Breast epithelium (tissue), 4 donors: ENCODE measurements around the gene ZC3H12D. TPM values are rescaled to one million over a fixed set of nuclear protein-coding genes. Genes with fewer than 3 reads are reported as not detected.

Experiments used
- DNase-seq, 2 donors: peaks; one replicate each; pipeline ENCODE4 v3.0.0-alpha.2; 2019; ENCODE audit warnings: low spot score in 2 of 2
- H3K27ac ChIP-seq, 2 donors: fragments of 200-600 bp; sonication (generic) in 1 of 2; one replicate each; pipeline ENCODE4 v1.5.1; 2016 to 2019; ENCODE audit warnings: mild to moderate bottlenecking in 1 of 2
- H3K27me3 ChIP-seq, 2 donors: fragments of 200-600 bp; sonication (generic) in 1 of 2; one replicate each; pipeline versions ENCODE4 v1.5.1 to v1.6.0; 2017 to 2019; ENCODE audit warnings: control low read depth in 1 of 2, mild to moderate bottlenecking in 1 of 2
- H3K36me3 ChIP-seq: fragments of 200-600 bp; one replicate; pipeline ENCODE4 v1.5.1; 2019
- H3K4me1 ChIP-seq, 2 donors: fragments of 200-600 bp; sonication (generic); one replicate each; pipeline ENCODE4 v1.5.1; 2016 to 2019; ENCODE audit warnings: control low read depth in 1 of 2
- H3K4me3 ChIP-seq, 3 donors: fragments of 200-600 bp; sonication (generic); 1 replicate in 2 of 3; 2 replicates in 1 of 3; pipeline ENCODE4 v1.5.1; 2016 to 2019; ENCODE audit warnings: mild to moderate bottlenecking in 3 of 3, moderate library complexity in 2 of 3
- H3K9me3 ChIP-seq, 2 donors: fragments of 200-600 bp; sonication (generic) in 1 of 2; one replicate each; pipeline ENCODE4 v1.5.1; 2016 to 2019; ENCODE audit warnings: control low read depth in 1 of 2
- POLR2A ChIP-seq: fragments of 450-650 bp; IDR thresholded peaks from one replicate; pipeline ENCODE4 v1.6.1; 2016; ENCODE audit warnings: antibody characterized with exemption, mild to moderate bottlenecking, moderate library complexity
- POLR2AphosphoS5 ChIP-seq, 3 donors: sonication (generic); formaldehyde crosslinking; IDR thresholded peaks; one replicate each; pipeline ENCODE4 v1.6.1; 2017; ENCODE audit warnings: antibody characterized with exemption in 3 of 3
- intact Hi-C: fragments of 100-400 bp; cut with DNase I; formaldehyde crosslinking; loops from one replicate; pipeline ENCODE4 v1.15.1; 2023; ENCODE audit warnings: low total_unique reads
- total RNA-seq, 3 donors: library from RNA; depleted of rRNA; stranded (reverse); fragments of >200 nt; gene quantifications; one replicate each; pipeline ENCODE4 v1.1.0, GENCODE V29; 2016
- TF ChIP-seq, protein P1 (sequence below), 3 donors: fragments of 450-650 bp; IDR thresholded peaks; one replicate each; pipeline ENCODE4 v1.5.1; 2016 to 2017; ENCODE audit warnings: antibody characterized with exemption in 3 of 3, mild to moderate bottlenecking in 3 of 3, moderate library complexity in 3 of 3

ZC3H12D gene
- total RNA-seq, 3 donors from 2014 or later: 2.3 to 6.4 (median 3.8) TPM

DNA sequence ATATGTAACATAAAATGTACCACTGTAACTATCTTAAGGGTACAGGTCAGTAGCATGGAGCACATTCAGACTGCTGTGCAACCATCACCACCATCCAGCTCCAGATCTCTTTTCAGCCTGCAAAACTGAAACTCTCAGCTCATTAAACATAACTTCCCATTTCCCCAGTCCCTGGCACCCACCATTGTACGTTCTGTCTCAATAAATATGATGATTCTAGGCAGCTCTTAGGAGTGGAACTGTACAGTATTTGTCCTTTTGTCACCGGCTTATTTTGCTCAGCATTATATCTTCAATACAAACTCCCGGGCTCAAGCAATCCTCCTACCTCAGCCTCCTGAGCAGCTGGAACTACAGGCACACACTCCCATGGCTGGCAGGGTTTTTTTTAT lies 1.5 kb downstream of the ZC3H12D start:
- Histone ChIP-seq H3K27me3 (no peaks in the 10 kb centered on the region), H3K4me3 (no peak overlapping the region), H3K27ac (no peak overlapping the region), H3K9me3 (no peaks in the 10 kb centered on the region), H3K36me3 (no peaks in the 10 kb centered on the region), H3K4me1 (peaks cover 0 to 5% of the 10 kb centered on the region in 2 donors)
- no peak for TF ChIP-seq POLR2AphosphoS5 (IDR thresholded peaks at IDR 0.05)
- TF ChIP-seq, protein P1, sequence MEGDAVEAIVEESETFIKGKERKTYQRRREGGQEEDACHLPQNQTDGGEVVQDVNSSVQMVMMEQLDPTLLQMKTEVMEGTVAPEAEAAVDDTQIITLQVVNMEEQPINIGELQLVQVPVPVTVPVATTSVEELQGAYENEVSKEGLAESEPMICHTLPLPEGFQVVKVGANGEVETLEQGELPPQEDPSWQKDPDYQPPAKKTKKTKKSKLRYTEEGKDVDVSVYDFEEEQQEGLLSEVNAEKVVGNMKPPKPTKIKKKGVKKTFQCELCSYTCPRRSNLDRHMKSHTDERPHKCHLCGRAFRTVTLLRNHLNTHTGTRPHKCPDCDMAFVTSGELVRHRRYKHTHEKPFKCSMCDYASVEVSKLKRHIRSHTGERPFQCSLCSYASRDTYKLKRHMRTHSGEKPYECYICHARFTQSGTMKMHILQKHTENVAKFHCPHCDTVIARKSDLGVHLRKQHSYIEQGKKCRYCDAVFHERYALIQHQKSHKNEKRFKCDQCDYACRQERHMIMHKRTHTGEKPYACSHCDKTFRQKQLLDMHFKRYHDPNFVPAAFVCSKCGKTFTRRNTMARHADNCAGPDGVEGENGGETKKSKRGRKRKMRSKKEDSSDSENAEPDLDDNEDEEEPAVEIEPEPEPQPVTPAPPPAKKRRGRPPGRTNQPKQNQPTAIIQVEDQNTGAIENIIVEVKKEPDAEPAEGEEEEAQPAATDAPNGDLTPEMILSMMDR (IDR thresholded peaks at IDR 0.05): no peak
- no peak for TF ChIP-seq POLR2A
- intact Hi-C loops: no loop called here
- no peak for DNase-seq

DNA sequence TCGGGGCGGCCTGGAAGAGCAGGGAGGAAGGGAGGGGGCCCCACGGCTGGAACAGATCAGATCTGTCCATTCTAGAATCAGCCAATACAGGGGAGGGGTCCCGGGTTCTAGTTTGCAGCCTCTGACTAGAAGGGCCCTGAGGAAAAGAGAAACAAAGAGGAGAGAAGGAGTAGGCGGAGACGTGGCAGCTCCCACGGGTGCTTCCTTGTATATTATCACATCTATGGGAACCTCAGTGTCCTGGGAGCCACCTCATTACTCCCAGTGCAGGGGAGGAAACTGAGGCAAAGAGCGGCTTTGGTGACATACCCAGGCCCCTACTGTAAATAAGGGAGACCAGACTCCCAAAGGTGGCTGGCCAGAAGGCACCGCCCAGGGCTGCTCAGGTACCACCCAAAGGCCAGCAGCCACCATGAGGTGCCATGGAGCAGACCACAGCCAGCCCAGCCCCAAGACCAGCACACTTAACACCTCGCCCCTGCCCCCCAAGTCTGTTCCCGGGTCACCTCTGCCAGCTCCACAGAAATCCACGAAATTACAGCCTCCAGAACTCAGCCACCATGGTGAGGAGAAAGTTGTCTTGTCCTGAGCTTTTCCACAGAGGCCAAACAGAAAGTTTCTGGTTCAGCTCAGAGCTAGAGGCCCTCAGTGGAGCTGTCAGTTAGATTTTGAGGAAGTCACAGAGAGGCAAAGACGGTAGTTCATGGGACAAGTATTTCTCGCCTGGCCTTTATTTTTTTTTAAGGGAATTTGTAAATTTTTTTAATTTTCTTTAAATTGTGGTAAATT lies 2.1 kb downstream of the ZC3H12D start:
- intact Hi-C loops: no loop called here
- no peak for DNase-seq
- Histone ChIP-seq H3K4me1 (peaks cover 0 to 5% of the 10 kb centered on the region in 2 donors), H3K4me3 (peak overlapping the region; percentile 36 to 63 (median 44)), H3K9me3 (no peaks in the 10 kb centered on the region), H3K36me3 (no peaks in the 10 kb centered on the region), H3K27ac (peak overlapping the region; percentile 53 to 82), H3K27me3 (no peaks in the 10 kb centered on the region)
- TF ChIP-seq, protein P1 (IDR thresholded peaks at IDR 0.05): no peak
- no peak for TF ChIP-seq POLR2A
- TF ChIP-seq POLR2AphosphoS5 (IDR thresholded peaks at IDR 0.05): no peak

DNA sequence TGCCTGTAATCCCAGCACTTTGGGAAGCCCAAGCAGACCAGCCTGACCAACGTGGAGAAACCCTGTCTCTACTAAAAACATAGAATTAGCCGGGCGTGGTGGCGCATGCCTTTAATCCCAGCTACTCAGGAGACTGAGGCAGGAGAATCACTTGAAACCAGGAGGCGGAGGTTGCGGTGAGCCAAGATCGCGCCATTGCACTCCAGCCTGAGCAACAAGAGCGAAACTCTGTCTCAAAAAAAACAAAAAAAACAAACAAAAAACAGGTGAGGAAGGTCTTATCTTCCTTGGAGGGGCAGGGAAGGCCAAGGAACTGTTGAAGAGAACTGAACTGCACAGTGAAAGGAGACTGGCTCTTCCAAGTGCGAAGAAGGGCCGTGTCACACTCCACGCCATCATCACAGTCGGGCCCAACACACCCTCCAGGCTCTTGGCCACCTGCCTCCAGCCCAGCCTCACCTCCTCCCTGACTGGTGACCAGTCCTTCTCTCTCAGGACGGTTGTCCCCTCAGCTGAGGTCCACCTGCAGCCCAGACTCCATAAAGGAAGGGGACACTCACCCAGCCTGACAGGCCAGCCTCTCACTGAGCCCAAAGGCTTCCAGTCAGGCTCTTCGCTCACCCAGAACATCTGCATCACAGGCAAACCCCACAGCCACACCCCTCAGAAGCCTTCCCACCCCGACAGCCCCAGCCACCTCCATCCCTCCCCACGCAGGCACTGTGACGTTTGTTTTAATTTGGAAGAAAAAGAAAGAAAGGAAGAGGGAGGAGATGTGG lies 4.1 kb downstream of the ZC3H12D start:
- Histone ChIP-seq H3K27ac (peak overlapping the region in 1 of 2 donors; percentile 5), H3K27me3 (no peaks in the 10 kb centered on the region), H3K36me3 (no peaks in the 10 kb centered on the region), H3K4me1 (peaks cover 0 to 5% of the 10 kb centered on the region in 2 donors), H3K9me3 (no peaks in the 10 kb centered on the region), H3K4me3 (no peak overlapping the region)
- DNase-seq: no peak
- TF ChIP-seq POLR2A: no peak
- TF ChIP-seq, protein P1 (IDR thresholded peaks at IDR 0.05): no peak
- no peak for TF ChIP-seq POLR2AphosphoS5 (IDR thresholded peaks at IDR 0.05)
- intact Hi-C loops: no loop called here

DNA sequence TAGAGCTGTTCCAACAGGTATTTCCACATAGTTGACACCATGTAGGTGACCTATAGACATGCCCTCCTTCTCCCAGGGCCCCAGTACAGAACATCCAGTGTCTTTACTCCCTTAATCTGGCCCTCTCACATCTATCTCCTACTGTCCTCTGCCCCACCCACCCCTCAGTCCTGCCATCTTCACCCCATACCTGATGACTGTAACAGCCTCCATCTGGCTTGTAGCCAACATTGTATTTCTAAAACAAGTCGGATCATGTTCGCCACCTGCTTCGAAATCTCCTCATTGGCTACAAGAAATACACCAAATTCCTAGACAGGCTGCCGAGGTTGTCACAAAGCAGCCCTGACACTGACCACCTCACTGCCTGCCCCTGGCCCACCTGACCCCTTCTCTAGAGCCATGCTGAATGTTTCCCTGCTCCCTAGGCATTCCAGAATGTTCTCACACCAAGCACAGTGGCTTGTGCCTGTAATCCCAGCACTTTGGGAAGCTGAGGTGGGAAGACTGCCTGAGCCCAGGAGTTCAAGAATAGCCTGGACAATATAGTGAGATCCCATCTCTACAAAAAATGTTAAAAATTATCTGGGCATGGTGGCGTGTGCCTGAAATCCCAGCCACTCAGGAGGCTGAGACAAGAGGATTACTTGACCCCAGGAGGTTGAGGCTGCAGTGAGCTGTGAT lies 6.0 kb downstream of the ZC3H12D start:
- H3K9me3 ChIP-seq: no peaks in the 10 kb centered on the region
- H3K27ac ChIP-seq: no peak overlapping the region
- peaks cover 0 to 5% of the 10 kb centered on the region in 2 donors for H3K4me1 ChIP-seq
- H3K36me3 ChIP-seq: no peaks in the 10 kb centered on the region
- no peak overlapping the region for H3K4me3 ChIP-seq
- intact Hi-C loops: no loop called here
- no peak for DNase-seq
- TF ChIP-seq POLR2A (no peak), POLR2AphosphoS5 (IDR thresholded peaks at IDR 0.05) (no peak)
- TF ChIP-seq, protein P1 (IDR thresholded peaks at IDR 0.05): no peak
- no peaks in the 10 kb centered on the region for H3K27me3 ChIP-seq
